ENCODE measurements around the gene RNF135. TPM values are rescaled to one million over a fixed set of nuclear protein-coding genes. Genes with fewer than 3 reads are reported as not detected.
"Not testable (repeated sequence)": the region's sequence is repeated elsewhere in the genome, so short reads cannot be mapped to it uniquely, and the experiment has no call there.

RNF135 gene
- total RNA-seq, 4 donors from 2014 or later, result 29.0 to 35.9 (median 32.8) TPM

DNA sequence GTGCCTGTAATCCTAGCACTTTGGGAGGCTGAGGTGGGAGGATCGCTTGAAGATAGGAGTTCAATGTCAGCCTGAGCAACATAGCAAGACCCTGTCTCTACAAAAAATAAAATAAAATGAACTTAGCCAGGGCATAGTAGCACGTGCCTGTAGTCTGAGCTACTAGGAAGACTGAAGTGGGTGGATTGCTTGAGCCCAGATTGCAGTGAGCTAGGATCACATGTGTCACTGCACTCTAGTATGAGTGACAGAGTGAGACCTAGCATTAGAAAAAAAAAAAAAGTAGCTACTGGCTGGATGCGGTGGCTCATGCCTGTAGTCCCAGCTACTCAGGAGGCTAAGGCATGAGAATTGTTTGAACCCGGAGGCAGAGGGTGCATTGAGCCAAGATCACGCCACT lies 43.1 kb upstream of the RNF135 start:
- Histone ChIP-seq H3K27ac (no peak overlapping the region), H3K36me3 (no peaks in the 10 kb centered on the region), H3K4me1 (peaks cover 3% of the 10 kb centered on the region), H3K9me3 (no peaks in the 10 kb centered on the region), H3K27me3 (peaks cover 14% of the 10 kb centered on the region), H3K4me3 (no peak overlapping the region)
- WGBS, result 90% methylated on average over 5 of the region's 5 CpGs
- no peak for DNase-seq (ENCODE audit: low spot score in 2 of 2)
- TF ChIP-seq POLR2A (IDR thresholded peaks at IDR 0.05) (no peak), CTCF (IDR thresholded peaks at IDR 0.05) (no peak), POLR2AphosphoS5 (IDR thresholded peaks at IDR 0.05) (no peak)

DNA sequence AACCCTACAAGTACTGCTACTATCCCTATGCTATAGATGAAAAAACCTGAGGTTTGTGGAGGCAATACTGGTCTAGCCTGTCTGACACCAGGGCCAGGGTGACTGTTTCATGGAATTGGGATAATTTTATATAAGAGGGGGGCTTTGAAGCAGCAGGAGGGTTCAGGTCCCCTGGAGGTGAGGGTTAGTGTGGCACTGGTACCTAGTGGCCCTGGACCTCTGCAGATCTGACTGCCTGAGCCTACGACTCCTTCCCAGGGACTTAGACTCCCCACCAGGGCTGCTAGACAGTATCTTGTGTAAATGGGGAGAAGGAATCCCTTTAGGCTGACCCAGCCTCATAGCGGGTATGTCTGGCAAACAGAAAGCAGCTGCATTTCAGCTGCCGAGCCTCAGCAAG lies 42.3 kb upstream of the RNF135 start:
- no peak for TF ChIP-seq CTCF (IDR thresholded peaks at IDR 0.05)
- TF ChIP-seq POLR2A (IDR thresholded peaks at IDR 0.05), result no peak
- TF ChIP-seq POLR2AphosphoS5 (IDR thresholded peaks at IDR 0.05), result no peak
- no peak for TF ChIP-seq EP300 (IDR thresholded peaks at IDR 0.05)
- 93% methylated on average over 3 of the region's 3 CpGs for WGBS
- no peaks in the 10 kb centered on the region for H3K4me1 ChIP-seq
- no peak overlapping the region for H3K4me3 ChIP-seq
- H3K9me3 ChIP-seq, result no peaks in the 10 kb centered on the region
- H3K36me3 ChIP-seq, result no peaks in the 10 kb centered on the region
- DNase-seq (ENCODE audit: low spot score in 2 of 2), result no peak
- H3K27me3 ChIP-seq, result peaks cover 7% of the 10 kb centered on the region
- no peak overlapping the region for H3K27ac ChIP-seq

GRCh38 chr17:30929081-30929633 lies 41.7 kb upstream of the RNF135 start:
- H3K9me3 ChIP-seq, result no peaks in the 10 kb centered on the region
- H3K36me3 ChIP-seq, result no peaks in the 10 kb centered on the region
- TF ChIP-seq EP300 (IDR thresholded peaks at IDR 0.05) (no peak), CTCF (IDR thresholded peaks at IDR 0.05) (no peak), POLR2A (IDR thresholded peaks at IDR 0.05) (no peak), POLR2AphosphoS5 (IDR thresholded peaks at IDR 0.05) (no peak)
- 61% methylated on average over 8 of the region's 8 CpGs for WGBS
- peaks cover 3% of the 10 kb centered on the region for H3K27me3 ChIP-seq
- no peak overlapping the region for H3K4me3 ChIP-seq
- no peak overlapping the region for H3K27ac ChIP-seq
- no peak for DNase-seq (ENCODE audit: low spot score in 2 of 2)
- H3K4me1 ChIP-seq, result no peaks in the 10 kb centered on the region

- DNase-seq (ENCODE audit: low spot score in 2 of 2); H3K4me3 ChIP-seq; H3K36me3 ChIP-seq; H3K27me3 ChIP-seq; H3K4me1 ChIP-seq; H3K27ac ChIP-seq; H3K9me3 ChIP-seq: not testable (repeated sequence)
- 96% methylated on average over 3 of the region's 3 CpGs for WGBS
These were observed 41.0 kb upstream of the RNF135 start for GRCh38 chr17:30929861-30930260.

- Histone ChIP-seq H3K27me3 (no peaks in the 10 kb centered on the region), H3K36me3 (peaks cover 1% of the 10 kb centered on the region), H3K4me3 (no peak overlapping the region), H3K9me3 (no peaks in the 10 kb centered on the region), H3K27ac (no peak overlapping the region), H3K4me1 (no peaks in the 10 kb centered on the region)
- 87% methylated on average over 3 of the region's 3 CpGs for WGBS
- TF ChIP-seq POLR2AphosphoS5 (IDR thresholded peaks at IDR 0.05), result no peak
- TF ChIP-seq EP300 (IDR thresholded peaks at IDR 0.05), result no peak
- no peak for TF ChIP-seq POLR2A (IDR thresholded peaks at IDR 0.05)
- TF ChIP-seq CTCF (IDR thresholded peaks at IDR 0.05), result no peak
- no peak for DNase-seq (ENCODE audit: low spot score in 2 of 2)
These were observed 40.3 kb upstream of the RNF135 start for GRCh38 chr17:30930495-30930894.

DNA sequence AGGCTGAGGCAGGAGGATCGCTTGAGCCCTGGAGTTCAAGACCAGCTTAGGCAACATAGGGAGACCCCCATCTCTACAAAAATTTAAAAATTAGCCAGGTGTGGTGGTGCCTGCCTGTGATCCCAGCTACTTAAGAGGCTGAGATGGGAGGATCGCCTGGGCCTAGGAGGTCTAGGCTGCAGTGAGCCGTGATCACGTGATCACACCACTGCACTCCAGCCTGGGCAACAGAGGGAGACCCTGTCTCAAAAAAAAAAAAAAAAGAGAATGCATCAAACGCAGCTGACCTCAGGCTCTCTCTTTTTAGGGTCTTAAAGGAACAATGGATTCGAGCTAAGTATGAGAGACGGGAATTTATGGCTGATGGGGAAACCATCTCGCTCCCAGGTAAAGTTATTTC lies 39.3 kb upstream of the RNF135 start:
- not testable (repeated sequence) for H3K27me3 ChIP-seq; DNase-seq (ENCODE audit: low spot score in 2 of 2); H3K4me3 ChIP-seq; H3K4me1 ChIP-seq; H3K36me3 ChIP-seq; H3K27ac ChIP-seq; H3K9me3 ChIP-seq
- WGBS, result 92% methylated on average over 8 of the region's 8 CpGs
